PFSK-1 (cell line): Measurements from ENCODE around the gene LMAN2.

Experiments
- FOXP2 ChIP-seq: optimal IDR thresholded peaks from 2 replicates; pipeline ENCODE3; 2011; ENCODE audit warnings: borderline replicate concordance, control low read depth, inconsistent platforms; ENCODE audit not compliant: insufficient read depth; ENCODE audit errors: extremely low read length, extremely low read depth
- POLR2AphosphoS5 ChIP-seq: IDR thresholded peaks from 2 replicates; pipeline ENCODE4 v1.6.1; 2012; ENCODE audit warnings: low read depth, mild to moderate bottlenecking, control low read depth, low read length, moderate library complexity
- SIN3A ChIP-seq: IDR thresholded peaks from 2 replicates; pipeline ENCODE4 v1.6.1; 2012; ENCODE audit warnings: mild to moderate bottlenecking, low read length, moderate library complexity, borderline replicate concordance; ENCODE audit not compliant: insufficient read depth
- TAF1 ChIP-seq: IDR thresholded peaks from 2 replicates; pipeline ENCODE4 v1.6.1; 2012; ENCODE audit warnings: low read length, control low read depth, borderline replicate concordance; ENCODE audit not compliant: insufficient read depth
- TF ChIP-seq, protein P1 (sequence below), 2 experiments: IDR thresholded peaks; 2 replicates each; pipeline versions ENCODE4 v1.6.1 to v1.8.0; 2011 to 2012; ENCODE audit warnings: low read depth in 2 of 2, low read length in 2 of 2, control low read depth in 1 of 2, inconsistent platforms in 1 of 2, mild to moderate bottlenecking in 1 of 2, moderate library complexity in 1 of 2; ENCODE audit not compliant: insufficient read depth in 1 of 2

Gene LMAN2

GRCh38 chr5:177367323-177367848, 15.9 kb upstream of the LMAN2 start:
- no peak for TF ChIP-seq SIN3A

DNA sequence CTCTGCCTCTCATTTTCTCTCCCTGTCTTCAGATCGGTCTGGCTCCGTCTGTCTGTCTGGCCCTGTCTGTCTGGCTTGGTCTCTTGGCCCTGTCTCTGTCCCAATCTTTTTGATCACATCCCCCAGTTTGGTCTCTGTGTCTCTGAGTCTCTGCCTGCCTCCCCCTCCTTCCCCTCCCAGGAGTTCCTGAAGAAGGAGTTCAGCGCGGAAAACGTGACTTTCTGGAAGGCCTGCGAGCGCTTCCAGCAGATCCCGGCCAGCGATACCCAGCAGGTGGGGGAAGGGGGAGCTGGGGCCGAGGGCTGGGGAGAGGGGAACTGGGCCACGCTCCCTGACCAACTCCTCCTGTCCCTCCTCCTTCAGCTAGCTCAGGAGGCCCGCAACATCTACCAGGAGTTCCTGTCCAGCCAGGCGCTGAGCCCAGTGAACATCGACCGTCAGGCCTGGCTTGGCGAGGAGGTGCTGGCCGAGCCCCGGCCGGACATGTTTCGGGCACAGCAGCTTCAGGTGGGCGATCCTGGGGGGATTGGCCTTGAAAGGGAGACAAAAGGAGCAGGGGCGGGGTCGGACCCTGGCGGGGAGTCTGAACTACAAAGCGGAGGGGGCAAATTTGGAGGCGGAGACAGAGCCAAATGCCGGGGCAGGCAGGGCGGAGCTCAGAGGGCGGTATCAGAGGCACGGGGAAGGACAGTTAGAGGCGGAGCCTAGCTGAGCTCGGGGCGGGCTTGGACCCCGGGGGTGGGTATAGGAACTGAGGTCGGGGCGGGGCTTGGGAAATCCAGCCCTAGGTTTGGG, 15.3 kb upstream of the LMAN2 start:
- TF ChIP-seq TAF1 (0 out of 2 replicates have a peak, but pooled peaks have one; percentile 39), SIN3A (no peak), FOXP2 (peak; percentile 33), POLR2AphosphoS5 (no peak; the same call in none of the 2 replicates)
- TF ChIP-seq, protein P1, sequence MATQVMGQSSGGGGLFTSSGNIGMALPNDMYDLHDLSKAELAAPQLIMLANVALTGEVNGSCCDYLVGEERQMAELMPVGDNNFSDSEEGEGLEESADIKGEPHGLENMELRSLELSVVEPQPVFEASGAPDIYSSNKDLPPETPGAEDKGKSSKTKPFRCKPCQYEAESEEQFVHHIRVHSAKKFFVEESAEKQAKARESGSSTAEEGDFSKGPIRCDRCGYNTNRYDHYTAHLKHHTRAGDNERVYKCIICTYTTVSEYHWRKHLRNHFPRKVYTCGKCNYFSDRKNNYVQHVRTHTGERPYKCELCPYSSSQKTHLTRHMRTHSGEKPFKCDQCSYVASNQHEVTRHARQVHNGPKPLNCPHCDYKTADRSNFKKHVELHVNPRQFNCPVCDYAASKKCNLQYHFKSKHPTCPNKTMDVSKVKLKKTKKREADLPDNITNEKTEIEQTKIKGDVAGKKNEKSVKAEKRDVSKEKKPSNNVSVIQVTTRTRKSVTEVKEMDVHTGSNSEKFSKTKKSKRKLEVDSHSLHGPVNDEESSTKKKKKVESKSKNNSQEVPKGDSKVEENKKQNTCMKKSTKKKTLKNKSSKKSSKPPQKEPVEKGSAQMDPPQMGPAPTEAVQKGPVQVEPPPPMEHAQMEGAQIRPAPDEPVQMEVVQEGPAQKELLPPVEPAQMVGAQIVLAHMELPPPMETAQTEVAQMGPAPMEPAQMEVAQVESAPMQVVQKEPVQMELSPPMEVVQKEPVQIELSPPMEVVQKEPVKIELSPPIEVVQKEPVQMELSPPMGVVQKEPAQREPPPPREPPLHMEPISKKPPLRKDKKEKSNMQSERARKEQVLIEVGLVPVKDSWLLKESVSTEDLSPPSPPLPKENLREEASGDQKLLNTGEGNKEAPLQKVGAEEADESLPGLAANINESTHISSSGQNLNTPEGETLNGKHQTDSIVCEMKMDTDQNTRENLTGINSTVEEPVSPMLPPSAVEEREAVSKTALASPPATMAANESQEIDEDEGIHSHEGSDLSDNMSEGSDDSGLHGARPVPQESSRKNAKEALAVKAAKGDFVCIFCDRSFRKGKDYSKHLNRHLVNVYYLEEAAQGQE (IDR thresholded peaks at IDR 0.05; ENCODE audit: insufficient read depth in 1 of 2, low read depth in 2 of 2, low read length in 2 of 2) = no peak

GRCh38 chr5:177365845-177366527, 14.5 kb upstream of the LMAN2 start:
- TF ChIP-seq FOXP2 = no peak
- no peak for TF ChIP-seq POLR2AphosphoS5
- TF ChIP-seq TAF1 = no peak
- TF ChIP-seq, protein P1 (IDR thresholded peaks at IDR 0.05; ENCODE audit: insufficient read depth in 1 of 2, low read depth in 2 of 2, low read length in 2 of 2) = no peak
- TF ChIP-seq SIN3A = no peak

GRCh38 chr5:177364159-177364962, 12.9 kb upstream of the LMAN2 start:
- TF ChIP-seq FOXP2 = no peak
- TF ChIP-seq SIN3A = no peak
- TF ChIP-seq, protein P1 (IDR thresholded peaks at IDR 0.05; ENCODE audit: insufficient read depth in 1 of 2, low read depth in 2 of 2, low read length in 2 of 2) = no peak
- TF ChIP-seq TAF1 = no peak
- TF ChIP-seq POLR2AphosphoS5 = no peak

DNA sequence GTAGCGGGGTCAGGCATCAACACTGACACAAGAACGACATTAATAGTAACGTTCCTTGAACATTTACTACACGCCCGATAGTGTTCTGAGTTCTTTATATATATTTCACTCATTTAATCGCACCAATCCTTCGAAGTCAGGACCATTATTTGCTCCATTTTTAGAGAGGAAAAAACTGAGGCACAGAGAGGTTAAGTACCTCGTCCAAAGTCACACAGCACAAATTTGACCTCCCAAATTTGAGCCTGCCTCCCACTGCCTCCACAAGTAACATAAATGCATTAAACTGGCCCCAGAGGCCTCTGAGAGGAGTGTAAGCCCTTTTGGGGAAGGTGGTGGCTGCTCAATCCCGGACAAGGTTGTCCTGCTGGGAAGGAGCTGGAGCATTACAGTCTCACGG, 12.1 kb upstream of the LMAN2 start:
- TF ChIP-seq, protein P1 (IDR thresholded peaks at IDR 0.05; ENCODE audit: insufficient read depth in 1 of 2, low read depth in 2 of 2, low read length in 2 of 2) = no peak
- TF ChIP-seq TAF1 (no peak), POLR2AphosphoS5 (no peak), SIN3A (no peak), FOXP2 (no peak)
